Ovary (tissue), 9 donors: ENCODE data around the gene IGF1R. TPM values are rescaled to one million over a fixed set of nuclear protein-coding genes. Genes with fewer than 3 reads are reported as not detected.

Source experiments
- DNase-seq, 5 donors: peaks; one replicate each; pipeline ENCODE4 v3.0.0-alpha.2; 2019 to 2020
- H3K27ac ChIP-seq, 2 donors: fragments of 200-600 bp; one replicate each; pipeline versions ENCODE4 v1.5.1 to v1.8.0; 2019 to 2022
- H3K27me3 ChIP-seq: fragments of 200-600 bp; one replicate; pipeline ENCODE4 v1.8.0; 2022
- H3K36me3 ChIP-seq: fragments of 200-600 bp; sonication (generic); one replicate; pipeline ENCODE4 v1.5.1; 2019
- H3K4me1 ChIP-seq: one replicate; pipeline ENCODE4 v1.8.1; 2013; ENCODE audit warnings: mild to moderate bottlenecking, moderate library complexity; ENCODE audit not compliant: insufficient read depth
- H3K4me3 ChIP-seq: fragments of 200-600 bp; sonication (generic); one replicate; pipeline ENCODE4 v1.5.1; 2017
- H3K9me3 ChIP-seq, 2 donors: fragments of 200-600 bp in 1 of 2; sonication (generic) in 1 of 2; one replicate each; pipeline versions ENCODE4 v1.5.1 to v1.8.1; 2013 to 2019; ENCODE audit warnings: mild to moderate bottlenecking in 1 of 2, moderate library complexity in 1 of 2
- EP300 ChIP-seq: sonication (generic); formaldehyde crosslinking; IDR thresholded peaks from one replicate; pipeline ENCODE4 v1.6.1; 2017; ENCODE audit warnings: antibody characterized with exemption
- POLR2A ChIP-seq: fragments of 450-650 bp; IDR thresholded peaks from one replicate; pipeline ENCODE4 v1.6.1; 2017; ENCODE audit warnings: antibody characterized with exemption, mild to moderate bottlenecking, moderate library complexity
- WGBS, 3 donors: extraction: QIAGEN DNeasy Blood & Tissue Kit in 1 of 3; methylation state at CpG; one replicate each; pipeline versions ENCODE4 v1.1.5 to v1.1.7; 2013 to 2017; 5-methylcytosine and 5-hydroxymethylcytosine counted together
- intact Hi-C, 4 donors: fragments of 100-400 bp; cut with DNase I; formaldehyde crosslinking; loops; one replicate each; pipeline versions ENCODE4 v1.11.0 to v1.15.1; 2022 to 2023
- polyA plus RNA-seq, 2 donors: library from polyadenylated mRNA; stranded (reverse); fragments of 200-250 nt in 1 of 2; fragments of 350-450 nt in 1 of 2; fragmentation: Illumina TruSeq in 1 of 2; extraction: RNeasy Lipid Tissue Mini Kit (QIAGEN cat#74804) in 1 of 2; gene quantifications; one replicate each; pipeline ENCODE4 v1.2.3, GENCODE V29; 2013 to 2014
- total RNA-seq, 7 donors: library from RNA; depleted of rRNA in 2 of 7; stranded (reverse); fragments of >200 nt in 2 of 7; fragmentation: NEBNext Ultra II Directional in 3 of 7; extraction: Animal tissue kit (Norgen Biotek cat#: 25700) in 3 of 7; gene quantifications; one replicate each; pipeline versions ENCODE4 v1.1.0 to v1.2.4, GENCODE V29; 2016 to 2023
- TF ChIP-seq, protein P1 (sequence below), 3 donors: fragments of 450-650 bp in 2 of 3; fragments of 200-600 bp in 1 of 3; IDR thresholded peaks; one replicate each; pipeline versions ENCODE4 v1.5.1 to v1.8.0; 2016 to 2022; ENCODE audit warnings: antibody characterized with exemption in 3 of 3, mild to moderate bottlenecking in 1 of 3
- donor health status: DM: no; HTN: no; CAD: no; lungs with moderate emphysema.
- donor health status: DM: no; HTN: no; CAD: no.
- donor health status: Bipolar disorder and iron deficiency.
- donor health status: DM: yes; HTN: yes; CAD: no.
- donor health status: DM: no; HTN: no; CAD: no.
- donor health status: DM: yes; HTN: yes; CAD: no.

IGF1R gene
- total and polyA plus RNA-seq, 9 donors: 15.4 to 88.7 (median 68.9) TPM

DNA sequence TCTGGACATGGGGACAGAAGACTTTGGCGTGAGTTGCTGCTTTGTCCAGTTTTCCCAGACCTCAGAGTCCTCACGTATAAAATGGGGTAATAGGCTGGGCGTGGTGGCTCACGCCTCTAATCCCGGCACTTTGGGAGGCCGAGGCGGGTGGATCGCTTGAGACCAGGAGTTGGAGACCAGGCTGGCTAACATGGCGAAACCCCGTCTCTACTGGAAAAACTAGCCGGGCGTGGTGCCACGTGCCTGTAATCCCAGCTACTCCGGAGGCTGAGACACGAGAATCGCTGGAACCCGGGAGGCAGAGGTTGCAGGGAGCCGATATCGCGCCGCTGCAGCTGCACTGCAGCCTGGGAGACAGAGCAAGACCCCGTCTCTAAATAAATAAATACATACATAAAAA lies 22.7 kb upstream of the IGF1R start:
- no peaks in the 10 kb centered on the region for H3K36me3 ChIP-seq
- H3K4me1 ChIP-seq: no peaks in the 10 kb centered on the region
- intact Hi-C loops: no loop called here
- no peak for TF ChIP-seq EP300
- TF ChIP-seq, protein P1, sequence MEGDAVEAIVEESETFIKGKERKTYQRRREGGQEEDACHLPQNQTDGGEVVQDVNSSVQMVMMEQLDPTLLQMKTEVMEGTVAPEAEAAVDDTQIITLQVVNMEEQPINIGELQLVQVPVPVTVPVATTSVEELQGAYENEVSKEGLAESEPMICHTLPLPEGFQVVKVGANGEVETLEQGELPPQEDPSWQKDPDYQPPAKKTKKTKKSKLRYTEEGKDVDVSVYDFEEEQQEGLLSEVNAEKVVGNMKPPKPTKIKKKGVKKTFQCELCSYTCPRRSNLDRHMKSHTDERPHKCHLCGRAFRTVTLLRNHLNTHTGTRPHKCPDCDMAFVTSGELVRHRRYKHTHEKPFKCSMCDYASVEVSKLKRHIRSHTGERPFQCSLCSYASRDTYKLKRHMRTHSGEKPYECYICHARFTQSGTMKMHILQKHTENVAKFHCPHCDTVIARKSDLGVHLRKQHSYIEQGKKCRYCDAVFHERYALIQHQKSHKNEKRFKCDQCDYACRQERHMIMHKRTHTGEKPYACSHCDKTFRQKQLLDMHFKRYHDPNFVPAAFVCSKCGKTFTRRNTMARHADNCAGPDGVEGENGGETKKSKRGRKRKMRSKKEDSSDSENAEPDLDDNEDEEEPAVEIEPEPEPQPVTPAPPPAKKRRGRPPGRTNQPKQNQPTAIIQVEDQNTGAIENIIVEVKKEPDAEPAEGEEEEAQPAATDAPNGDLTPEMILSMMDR (IDR thresholded peaks at IDR 0.05): no peak
- TF ChIP-seq POLR2A: no peak
- H3K4me3 ChIP-seq: no peak overlapping the region
- H3K27me3 ChIP-seq: no peaks in the 10 kb centered on the region
- H3K27ac ChIP-seq: no peak overlapping the region
- no peak for DNase-seq
- 90 to 96% (median 90%) methylated on average over 22 of the region's 22 CpGs for WGBS, 3 donors
- no peaks in the 10 kb centered on the region for H3K9me3 ChIP-seq

DNA sequence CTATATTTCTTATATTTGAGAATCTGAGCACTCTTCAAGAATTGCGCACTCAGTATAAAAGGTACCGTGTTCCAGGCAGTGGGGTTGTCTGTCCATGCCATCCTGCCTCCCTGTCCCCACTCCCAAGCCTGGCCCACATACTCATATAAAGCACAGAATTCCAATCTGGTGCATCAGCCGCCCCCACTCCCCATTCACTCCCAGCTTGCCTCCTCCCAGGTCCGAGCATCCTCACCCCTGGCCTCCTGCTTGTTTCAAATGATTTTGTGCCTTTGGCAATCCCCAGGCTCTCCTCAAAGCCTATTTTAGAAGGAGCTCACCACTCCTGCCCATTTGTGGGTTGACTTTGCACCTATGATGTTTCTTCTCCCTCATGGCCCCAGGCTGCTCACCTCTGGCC lies 22.2 kb upstream of the IGF1R start:
- Histone ChIP-seq H3K9me3 (no peaks in the 10 kb centered on the region), H3K4me1 (no peaks in the 10 kb centered on the region), H3K4me3 (no peak overlapping the region), H3K36me3 (no peaks in the 10 kb centered on the region), H3K27ac (no peak overlapping the region), H3K27me3 (no peaks in the 10 kb centered on the region)
- TF ChIP-seq, protein P1 (IDR thresholded peaks at IDR 0.05): no peak
- no peak for TF ChIP-seq POLR2A
- TF ChIP-seq EP300: no peak
- DNase-seq: no peak
- intact Hi-C loops: no loop called here
- 62 to 85% (median 70%) methylated on average over 4 of the region's 4 CpGs for WGBS, 3 donors

DNA sequence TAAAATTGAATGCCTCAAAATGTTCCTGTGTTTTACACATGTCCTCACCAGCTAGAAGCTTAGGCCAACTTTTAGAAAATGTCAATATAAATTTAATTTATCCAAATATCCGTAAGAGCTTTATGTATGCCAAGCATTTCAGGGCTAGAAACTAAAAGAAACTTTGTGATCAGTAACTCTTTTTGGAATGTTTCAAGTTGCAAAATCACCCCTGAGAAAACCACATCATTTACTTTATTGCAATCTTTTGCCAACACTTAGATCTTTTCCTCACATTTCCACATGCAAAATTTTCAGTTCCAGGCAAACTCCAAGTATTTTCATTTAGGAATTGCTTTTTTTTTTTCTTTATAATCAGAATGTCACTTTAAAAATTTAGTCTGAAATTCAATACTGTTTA lies 20.1 kb upstream of the IGF1R start:
- Histone ChIP-seq H3K27ac (no peak overlapping the region), H3K27me3 (no peaks in the 10 kb centered on the region), H3K36me3 (no peaks in the 10 kb centered on the region), H3K4me1 (no peaks in the 10 kb centered on the region), H3K9me3 (no peaks in the 10 kb centered on the region), H3K4me3 (no peak overlapping the region)
- 89 to 92% (median 91%) methylated on average over 1 of the region's 1 CpG for WGBS, 3 donors
- intact Hi-C loops: no loop called here
- DNase-seq: no peak
- TF ChIP-seq POLR2A (no peak), EP300 (no peak)
- TF ChIP-seq, protein P1 (IDR thresholded peaks at IDR 0.05): no peak

DNA sequence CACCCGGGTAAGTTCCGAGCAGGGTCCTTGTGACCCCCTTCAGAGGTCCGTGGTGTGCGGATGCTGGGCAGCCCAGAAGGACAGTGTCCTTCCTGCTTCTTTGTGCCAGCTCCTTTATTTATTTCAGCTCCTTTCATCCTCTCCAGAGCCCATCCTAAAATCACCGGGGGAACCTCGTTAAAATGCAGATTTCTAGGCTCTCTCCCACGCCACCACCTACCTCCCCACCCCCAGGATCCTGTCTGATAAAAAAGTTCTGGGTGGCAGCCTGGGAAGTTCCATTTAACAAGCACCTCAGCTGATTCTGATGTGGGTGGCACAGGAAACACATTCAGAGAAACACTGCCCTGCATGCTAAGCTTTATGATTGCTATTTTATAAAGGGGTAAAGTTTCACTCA lies 12.5 kb upstream of the IGF1R start:
- 63 to 73% (median 71%) methylated on average over 7 of the region's 7 CpGs for WGBS, 3 donors
- Histone ChIP-seq H3K27ac (no peak overlapping the region), H3K4me3 (no peak overlapping the region), H3K36me3 (no peaks in the 10 kb centered on the region), H3K27me3 (no peaks in the 10 kb centered on the region), H3K9me3 (no peaks in the 10 kb centered on the region), H3K4me1 (no peaks in the 10 kb centered on the region)
- no peak for DNase-seq
- intact Hi-C loops: no loop called here
- TF ChIP-seq EP300: no peak
- no peak for TF ChIP-seq POLR2A
- TF ChIP-seq, protein P1 (IDR thresholded peaks at IDR 0.05): no peak
